Transverse colon (tissue), 4 donors: ENCODE measurements around the gene SDK2. TPM values are rescaled to one million over a fixed set of nuclear protein-coding genes. Genes with fewer than 3 reads are reported as not detected.

Source experiments
- DNase-seq: peaks from one replicate; pipeline ENCODE4 v3.0.0-alpha.2; 2019
- H3K27ac ChIP-seq, 4 donors: fragments of 200-600 bp; sonication (generic); 2 replicates each; pipeline ENCODE4 v1.5.1; 2016 to 2018; ENCODE audit warnings: inconsistent platforms in 4 of 4
- H3K27me3 ChIP-seq: fragments of 200-600 bp; sonication (generic); 2 replicates; pipeline ENCODE4 v1.5.1; 2017; ENCODE audit warnings: inconsistent platforms
- H3K36me3 ChIP-seq, 4 donors: fragments of 200-600 bp; sonication (generic); 2 replicates each; pipeline ENCODE4 v1.5.1; 2017 to 2019; ENCODE audit warnings: inconsistent platforms in 4 of 4
- H3K4me1 ChIP-seq, 4 donors: fragments of 200-600 bp; sonication (generic); 2 replicates each; pipeline ENCODE4 v1.5.1; 2017 to 2020; ENCODE audit warnings: inconsistent platforms in 4 of 4
- H3K4me3 ChIP-seq, 4 donors: fragments of 200-600 bp; sonication (generic); 1 replicate in 1 of 4; 2 replicates in 3 of 4; pipeline versions ENCODE4 v1.5.1 to v1.6.1; 2017 to 2019; ENCODE audit warnings: inconsistent platforms in 4 of 4
- H3K9me3 ChIP-seq, 2 donors: fragments of 200-600 bp; sonication (generic); 2 replicates each; pipeline ENCODE4 v1.5.1; 2017 to 2019; ENCODE audit warnings: inconsistent platforms in 2 of 2
- CTCF ChIP-seq, 5 experiments: fragments of 200-600 bp in 3 of 5; fragments of 450-650 bp in 2 of 5; sonication (generic) in 3 of 5; IDR thresholded peaks; 1 replicate in 2 of 5; 2 replicates in 3 of 5; pipeline ENCODE4 v1.5.1; 2016 to 2017; ENCODE audit warnings: antibody characterized with exemption in 5 of 5, inconsistent platforms in 3 of 5, mild to moderate bottlenecking in 2 of 5, moderate library complexity in 1 of 5
- EP300 ChIP-seq: sonication (generic); formaldehyde crosslinking; IDR thresholded peaks from one replicate; pipeline ENCODE4 v1.6.1; 2017; ENCODE audit warnings: antibody characterized with exemption, low read depth
- POLR2A ChIP-seq: fragments of 450-650 bp; IDR thresholded peaks from one replicate; pipeline ENCODE4 v1.6.1; 2016; ENCODE audit warnings: antibody characterized with exemption, mild to moderate bottlenecking, moderate library complexity
- POLR2AphosphoS5 ChIP-seq, 3 donors: sonication (generic); formaldehyde crosslinking; IDR thresholded peaks; one replicate each; pipeline ENCODE4 v1.6.1; 2016; ENCODE audit warnings: antibody characterized with exemption in 3 of 3
- WGBS, 2 donors: methylation state at CpG; one replicate each; pipeline ENCODE4 v1.1.5; 2018; ENCODE audit warnings: low coverage in 1 of 2; 5-methylcytosine and 5-hydroxymethylcytosine counted together
- in situ Hi-C, 4 donors: fragments of 200-750 bp; cut with MboI; loops; one replicate each; pipeline versions ENCODE4 v1.15.0 to v1.15.1; 2017; ENCODE audit warnings: low sequenced_read_pairs in 3 of 4, low pct_ligation_motif_present in 1 of 4, low pct_unique_long_range_greater_than_20kb in 1 of 4
- intact Hi-C: fragments of 100-400 bp; cut with DNase I; formaldehyde crosslinking; loops from one replicate; pipeline ENCODE4 v1.15.1; 2023; ENCODE audit warnings: low total_unique reads
- total RNA-seq, 4 donors: library from RNA; depleted of rRNA; stranded (reverse); fragments of >200 nt; gene quantifications; one replicate each; pipeline ENCODE4 v1.1.0, GENCODE V29; 2016

The SDK2 gene
- total RNA-seq, 4 donors from 2014 or later, result 2.6 to 9.8 (median 3.4) TPM

GRCh38 chr17:73391331-73392265, 252.6 kb downstream of the SDK2 start:
- 92 to 100% methylated on average over 1 to 24 of the region's 24 CpGs for WGBS, 2 donors
- TF ChIP-seq POLR2A (no peak), POLR2AphosphoS5 (IDR thresholded peaks at IDR 0.05) (no peak), EP300 (no peak), CTCF (IDR thresholded peaks at IDR 0.05) (no peak)
- H3K4me3 ChIP-seq, result no peak overlapping the region
- H3K36me3 ChIP-seq, result no peaks in the 10 kb centered on the region
- H3K4me1 ChIP-seq, result no peaks in the 10 kb centered on the region
- intact Hi-C loops (no loop called here), in situ Hi-C loops (no loop called here)
- H3K9me3 ChIP-seq, result no peaks in the 10 kb centered on the region
- H3K27ac ChIP-seq, result no peak overlapping the region
- no peaks in the 10 kb centered on the region for H3K27me3 ChIP-seq
- DNase-seq, result no peak

GRCh38 chr17:73390851-73391250, 253.4 kb downstream of the SDK2 start:
- Histone ChIP-seq H3K9me3 (no peaks in the 10 kb centered on the region), H3K27me3 (no peaks in the 10 kb centered on the region), H3K4me1 (no peaks in the 10 kb centered on the region), H3K4me3 (no peak overlapping the region), H3K27ac (no peak overlapping the region), H3K36me3 (no peaks in the 10 kb centered on the region)
- 90% methylated on average over 11 of the region's 11 CpGs; no CpG with 5 or more reads in 1 of the 2 donors for WGBS, 2 donors
- intact Hi-C loops (no loop called here), in situ Hi-C loops (no loop called here)
- DNase-seq, result no peak
- no peak for TF ChIP-seq EP300
- TF ChIP-seq POLR2A, result no peak
- no peak for TF ChIP-seq CTCF (IDR thresholded peaks at IDR 0.05)
- TF ChIP-seq POLR2AphosphoS5 (IDR thresholded peaks at IDR 0.05), result no peak

GRCh38 chr17:73390221-73390620, 254.0 kb downstream of the SDK2 start:
- Histone ChIP-seq H3K9me3 (no peaks in the 10 kb centered on the region), H3K36me3 (no peaks in the 10 kb centered on the region), H3K4me3 (no peak overlapping the region), H3K27ac (no peak overlapping the region), H3K27me3 (no peaks in the 10 kb centered on the region), H3K4me1 (no peaks in the 10 kb centered on the region)
- DNase-seq, result no peak
- TF ChIP-seq POLR2AphosphoS5 (IDR thresholded peaks at IDR 0.05), result no peak
- no peak for TF ChIP-seq CTCF (IDR thresholded peaks at IDR 0.05)
- TF ChIP-seq POLR2A, result no peak
- in situ Hi-C loops, result no loop called here
- WGBS, 2 donors, result 93% methylated on average over 15 of the region's 16 CpGs; no CpG with 5 or more reads in 1 of the 2 donors
- intact Hi-C loops, result no loop called here

- intact Hi-C loops, result no loop called here
- no peak overlapping the region for H3K27ac ChIP-seq
- no peak overlapping the region for H3K4me3 ChIP-seq
- H3K27me3 ChIP-seq, result no peaks in the 10 kb centered on the region
- TF ChIP-seq EP300 (no peak), POLR2A (no peak), CTCF (IDR thresholded peaks at IDR 0.05) (no peak), POLR2AphosphoS5 (IDR thresholded peaks at IDR 0.05) (no peak)
- no peaks in the 10 kb centered on the region for H3K4me1 ChIP-seq
- WGBS, 2 donors, result 80 to 81% methylated on average over 3 to 6 of the region's 6 CpGs
- in situ Hi-C loops, result no loop called here
- H3K9me3 ChIP-seq, result no peaks in the 10 kb centered on the region
- H3K36me3 ChIP-seq, result no peaks in the 10 kb centered on the region
- DNase-seq, result no peak
These were observed 254.8 kb downstream of the SDK2 start for GRCh38 chr17:73389411-73389810.
